ENCODE results near the gene NAT8L. TPM values are rescaled to one million over a fixed set of nuclear protein-coding genes. Genes with fewer than 3 reads are reported as not detected.

Gene NAT8L
- total RNA-seq, 1 donor from 2014 or later, result 8.3 TPM

DNA sequence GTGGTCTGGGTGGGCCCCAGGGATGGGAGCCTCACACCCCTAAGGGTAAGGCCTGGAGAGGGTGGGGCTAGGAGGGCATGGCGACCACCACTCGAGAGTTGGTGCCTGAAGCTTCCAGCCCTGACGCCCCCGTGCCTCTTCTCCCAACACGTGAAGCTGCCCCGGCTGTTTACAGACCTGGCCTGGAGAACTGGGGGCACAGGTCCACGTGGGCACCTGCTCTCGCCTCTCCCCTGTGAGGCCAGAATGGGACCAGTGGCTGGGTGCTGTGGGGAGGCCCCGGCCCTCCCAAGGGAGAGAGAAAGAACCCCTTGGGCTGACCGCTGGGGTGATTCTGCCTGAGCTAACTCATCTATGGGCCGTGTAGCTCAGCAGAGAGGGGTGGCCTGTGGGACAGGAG, 15.5 kb downstream of the NAT8L start:
- DNase-seq, result peak; percentile 13
- H3K4me1 Mint-ChIP-seq (ENCODE audit: low read depth, unreplicated experiment), result no peaks in the 10 kb centered on the region

DNA sequence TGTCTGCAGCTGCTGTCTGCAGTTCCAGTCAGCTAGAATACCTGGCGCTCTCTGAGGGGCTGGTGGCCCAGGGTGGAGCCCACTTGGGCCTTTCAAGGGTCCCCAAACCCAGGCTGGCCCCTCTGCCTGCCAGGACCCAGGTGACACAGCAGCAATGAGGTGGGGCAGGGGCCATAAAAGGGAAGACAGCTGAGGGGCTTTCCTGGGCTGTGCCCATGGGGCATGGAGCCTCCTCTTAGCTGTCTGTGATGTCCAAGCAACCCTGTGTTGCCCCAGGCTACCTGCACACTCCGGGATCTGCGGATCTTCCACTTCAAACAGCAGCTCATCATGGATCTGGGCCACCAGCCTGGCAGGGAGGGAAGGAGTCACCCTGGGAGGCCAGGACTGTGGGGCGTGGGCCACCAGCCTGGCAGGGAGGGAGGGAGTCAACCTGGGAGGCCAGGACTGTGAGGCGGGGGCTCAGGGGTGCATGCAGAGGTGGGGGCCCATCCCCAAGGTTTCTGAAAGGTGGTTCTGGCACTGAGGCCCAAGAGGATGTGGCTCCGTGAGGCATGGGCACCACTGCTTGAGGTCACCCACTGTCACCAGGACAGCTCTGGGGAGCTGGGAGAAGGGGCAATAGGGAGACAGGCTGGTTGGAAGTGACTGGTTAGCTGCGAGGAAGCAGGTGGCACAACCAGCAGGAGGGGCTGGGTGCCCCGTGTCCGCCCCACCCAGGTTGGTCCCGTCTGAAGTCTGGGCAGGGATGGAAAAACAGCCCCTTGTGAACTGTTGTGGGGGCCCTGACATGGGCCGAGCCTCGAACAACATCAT, 16.3 kb downstream of the NAT8L start:
- H3K27me3 Mint-ChIP-seq (ENCODE audit: unreplicated experiment), result peaks cover 6% of the 10 kb centered on the region
- no peaks in the 10 kb centered on the region for H3K4me1 Mint-ChIP-seq (ENCODE audit: low read depth, unreplicated experiment)
- H3K9me3 Mint-ChIP-seq (ENCODE audit: unreplicated experiment), result peaks cover 7% of the 10 kb centered on the region
- H3K36me3 Mint-ChIP-seq (ENCODE audit: unreplicated experiment), result no peaks in the 10 kb centered on the region
- no peak overlapping the region for H3K27ac Mint-ChIP-seq (ENCODE audit: unreplicated experiment)
- TF ChIP-seq, protein P1, sequence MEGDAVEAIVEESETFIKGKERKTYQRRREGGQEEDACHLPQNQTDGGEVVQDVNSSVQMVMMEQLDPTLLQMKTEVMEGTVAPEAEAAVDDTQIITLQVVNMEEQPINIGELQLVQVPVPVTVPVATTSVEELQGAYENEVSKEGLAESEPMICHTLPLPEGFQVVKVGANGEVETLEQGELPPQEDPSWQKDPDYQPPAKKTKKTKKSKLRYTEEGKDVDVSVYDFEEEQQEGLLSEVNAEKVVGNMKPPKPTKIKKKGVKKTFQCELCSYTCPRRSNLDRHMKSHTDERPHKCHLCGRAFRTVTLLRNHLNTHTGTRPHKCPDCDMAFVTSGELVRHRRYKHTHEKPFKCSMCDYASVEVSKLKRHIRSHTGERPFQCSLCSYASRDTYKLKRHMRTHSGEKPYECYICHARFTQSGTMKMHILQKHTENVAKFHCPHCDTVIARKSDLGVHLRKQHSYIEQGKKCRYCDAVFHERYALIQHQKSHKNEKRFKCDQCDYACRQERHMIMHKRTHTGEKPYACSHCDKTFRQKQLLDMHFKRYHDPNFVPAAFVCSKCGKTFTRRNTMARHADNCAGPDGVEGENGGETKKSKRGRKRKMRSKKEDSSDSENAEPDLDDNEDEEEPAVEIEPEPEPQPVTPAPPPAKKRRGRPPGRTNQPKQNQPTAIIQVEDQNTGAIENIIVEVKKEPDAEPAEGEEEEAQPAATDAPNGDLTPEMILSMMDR (IDR thresholded peaks at IDR 0.05; ENCODE audit: partially characterized antibody, unreplicated experiment), result no peak
- DNase-seq, result no peak
- H3K4me3 Mint-ChIP-seq (ENCODE audit: unreplicated experiment), result no peak overlapping the region

More for the DNA sequence above, 15.5 kb downstream of the NAT8L start:
- Mint-ChIP-seq H3K4me3 (ENCODE audit: unreplicated experiment) (no peak overlapping the region), H3K36me3 (ENCODE audit: unreplicated experiment) (no peaks in the 10 kb centered on the region), H3K27me3 (ENCODE audit: unreplicated experiment) (peaks cover 6% of the 10 kb centered on the region), H3K27ac (ENCODE audit: unreplicated experiment) (no peak overlapping the region), H3K9me3 (ENCODE audit: unreplicated experiment) (peaks cover 7% of the 10 kb centered on the region)
- TF ChIP-seq, protein P1 (IDR thresholded peaks at IDR 0.05; ENCODE audit: partially characterized antibody, unreplicated experiment), result no peak

DNA sequence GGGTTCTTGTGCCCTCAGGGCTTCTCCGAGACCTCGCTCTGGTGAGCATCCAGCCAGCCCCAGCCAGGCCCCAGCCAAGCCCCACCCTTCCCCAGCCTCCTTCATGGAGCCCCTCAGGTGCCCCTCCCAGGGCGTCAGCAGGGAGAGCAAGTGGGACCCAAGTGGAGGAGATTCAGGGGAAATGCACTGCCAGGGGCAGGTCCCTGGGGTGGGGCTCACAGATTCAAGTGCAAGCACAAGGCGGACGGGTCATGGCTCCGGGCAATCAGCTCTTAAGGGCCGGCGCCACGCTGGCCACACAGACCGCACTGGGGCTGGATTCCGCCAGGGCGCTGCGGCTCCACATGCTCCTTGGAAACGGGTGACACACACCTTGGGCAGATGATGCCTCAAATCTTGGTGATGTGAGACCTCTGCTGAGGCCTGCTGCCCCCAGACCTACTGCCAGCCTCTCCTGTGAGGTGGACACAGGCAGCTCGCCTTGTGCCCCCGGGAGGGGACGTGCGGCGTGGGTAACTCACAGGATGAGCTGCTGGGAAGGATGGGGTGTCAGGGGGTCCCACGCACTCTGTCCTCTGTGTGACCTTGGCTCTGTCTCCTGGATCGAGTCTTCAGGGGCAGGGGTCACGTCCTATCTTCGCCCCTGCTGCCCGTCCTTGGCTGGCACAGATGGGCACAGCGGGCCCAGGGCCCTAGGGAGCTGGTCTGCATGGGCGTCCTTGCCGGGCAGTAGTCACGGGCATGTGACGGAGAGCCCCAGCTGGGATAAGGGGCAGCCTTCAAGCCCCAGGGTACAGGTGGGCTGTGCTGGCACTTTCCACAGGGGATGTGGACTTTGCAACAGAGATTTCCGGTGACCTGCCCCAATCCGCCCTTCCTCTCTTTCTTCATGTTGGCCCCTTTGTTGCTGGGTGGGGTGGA, 17.1 kb downstream of the NAT8L start:
- TF ChIP-seq, protein P1 (IDR thresholded peaks at IDR 0.05; ENCODE audit: partially characterized antibody, unreplicated experiment), result no peak
- peak; percentile 11 for DNase-seq
- Mint-ChIP-seq H3K4me1 (ENCODE audit: low read depth, unreplicated experiment) (no peaks in the 10 kb centered on the region), H3K27me3 (ENCODE audit: unreplicated experiment) (peaks cover 4% of the 10 kb centered on the region), H3K4me3 (ENCODE audit: unreplicated experiment) (no peak overlapping the region), H3K27ac (ENCODE audit: unreplicated experiment) (no peak overlapping the region), H3K9me3 (ENCODE audit: unreplicated experiment) (peaks cover 5% of the 10 kb centered on the region), H3K36me3 (ENCODE audit: unreplicated experiment) (no peaks in the 10 kb centered on the region)

DNA sequence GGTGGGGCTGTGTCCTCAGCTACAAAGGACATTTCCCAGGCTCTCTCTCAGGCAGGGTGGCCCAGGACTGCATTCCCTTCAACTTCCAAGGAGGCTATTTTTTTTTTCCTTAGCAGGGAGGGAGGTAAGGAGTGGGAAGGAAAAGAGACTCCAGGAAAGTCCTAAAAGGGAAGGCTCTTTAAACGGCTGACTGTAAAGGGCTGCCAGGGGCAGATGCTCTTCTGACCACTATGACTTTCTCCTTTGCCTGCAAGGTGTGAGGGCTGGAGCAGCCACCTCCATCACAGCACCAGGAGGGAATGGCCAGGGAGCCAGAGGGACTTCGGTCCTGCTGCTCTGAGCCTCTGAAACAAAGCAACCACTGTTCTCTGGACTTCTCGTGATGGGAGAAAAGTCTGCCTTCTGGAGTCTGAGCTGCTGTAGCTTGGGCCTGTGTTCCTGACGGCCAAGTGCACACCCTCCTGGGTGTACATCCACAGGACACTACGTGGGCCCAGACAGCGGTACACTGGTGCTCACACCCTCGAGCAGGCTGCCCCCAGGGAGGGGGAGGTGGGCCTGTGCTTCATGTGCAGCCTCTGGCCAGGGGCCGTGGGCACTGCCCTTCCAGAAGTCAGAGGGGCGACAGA, 17.9 kb downstream of the NAT8L start:
- H3K36me3 Mint-ChIP-seq (ENCODE audit: unreplicated experiment), result no peaks in the 10 kb centered on the region
- peaks cover 5% of the 10 kb centered on the region for H3K27me3 Mint-ChIP-seq (ENCODE audit: unreplicated experiment)
- DNase-seq, result no peak
- H3K27ac Mint-ChIP-seq (ENCODE audit: unreplicated experiment), result no peak overlapping the region
- peaks cover 5% of the 10 kb centered on the region for H3K9me3 Mint-ChIP-seq (ENCODE audit: unreplicated experiment)
- no peak overlapping the region for H3K4me3 Mint-ChIP-seq (ENCODE audit: unreplicated experiment)
- H3K4me1 Mint-ChIP-seq (ENCODE audit: low read depth, unreplicated experiment), result no peaks in the 10 kb centered on the region
- TF ChIP-seq, protein P1 (IDR thresholded peaks at IDR 0.05; ENCODE audit: partially characterized antibody, unreplicated experiment), result no peak

Data from glutamatergic neuron (in vitro differentiated cells).